ENCODE measurements around the gene STK39. TPM values are rescaled to one million over a fixed set of nuclear protein-coding genes. Genes with fewer than 3 reads are reported as not detected.

Gene STK39
- total RNA-seq, 1 experiment from 2014 or later: 13.8 TPM

DNA sequence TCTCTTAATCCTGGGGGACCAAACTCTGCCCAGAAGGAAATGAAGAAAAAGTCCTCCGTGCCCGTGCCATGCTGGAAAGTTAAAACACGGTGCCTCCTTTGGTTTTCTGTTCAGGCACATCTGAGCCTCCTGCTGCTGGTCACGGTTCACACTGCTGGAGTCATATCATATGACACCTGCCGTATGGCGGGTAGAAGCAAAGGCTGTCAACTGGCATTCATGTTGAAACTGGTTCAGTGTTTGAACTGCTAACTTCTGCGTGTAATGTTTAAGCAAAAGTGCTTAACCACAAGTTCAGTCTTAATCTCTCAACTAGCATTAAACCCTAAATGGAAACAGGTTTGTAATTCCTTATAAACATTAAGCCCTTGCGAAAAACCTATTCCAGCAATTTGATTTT is 3.1 kb downstream of the STK39 start:
- H3K4me1 Mint-ChIP-seq (ENCODE audit: insufficient read depth, unreplicated experiment): peaks cover 9% of the 10 kb centered on the region
- intact Hi-C loops (cut with micrococcal nuclease): loop anchor here (2.0 kb wide), 1 partner anchor 88 kb away; no protein-coding TSS in a partner anchor
- TF ChIP-seq CTCF (IDR thresholded peaks at IDR 0.05; ENCODE audit: unreplicated experiment): no peak
- peaks cover 6% of the 10 kb centered on the region for H3K36me3 Mint-ChIP-seq (ENCODE audit: insufficient read depth, unreplicated experiment)
- ChIA-PET CTCF (interaction anchor here (1.0 to 1.6 kb wide), 3 partner anchors 54 to 109 kb away, joined by 3 read pairs; no protein-coding TSS in a partner anchor), POLR2A (interaction anchor here (0.7 kb wide), 1 partner anchor 513 kb away, joined by 3 read pairs; no protein-coding TSS in a partner anchor)
- H3K4me3 Mint-ChIP-seq (ENCODE audit: unreplicated experiment): peak overlapping the region; percentile 31
- no TSS peak for BruUV-seq (replicated peaks)
- H3K9me3 Mint-ChIP-seq (ENCODE audit: unreplicated experiment): no peaks in the 10 kb centered on the region
- no peaks in the 10 kb centered on the region for H3K27me3 Mint-ChIP-seq (ENCODE audit: insufficient read depth, unreplicated experiment)
- DNase-seq (ENCODE audit: unreplicated experiment): peak; percentile 40
- H3K27ac Mint-ChIP-seq (ENCODE audit: low read depth, unreplicated experiment): no peak overlapping the region

- H3K9me3 Mint-ChIP-seq (ENCODE audit: unreplicated experiment): no peaks in the 10 kb centered on the region
- no peak for TF ChIP-seq CTCF (IDR thresholded peaks at IDR 0.05; ENCODE audit: unreplicated experiment)
- H3K36me3 Mint-ChIP-seq (ENCODE audit: insufficient read depth, unreplicated experiment): peaks cover 6% of the 10 kb centered on the region
- intact Hi-C loops (cut with micrococcal nuclease): no loop called here
- POLR2A ChIA-PET: no interaction called here
- no peak overlapping the region for H3K4me3 Mint-ChIP-seq (ENCODE audit: unreplicated experiment)
- H3K4me1 Mint-ChIP-seq (ENCODE audit: insufficient read depth, unreplicated experiment): peaks cover 9% of the 10 kb centered on the region
- no peak for DNase-seq (ENCODE audit: unreplicated experiment)
- no TSS peak for BruUV-seq (replicated peaks)
- CTCF ChIA-PET: no interaction called here
- H3K27me3 Mint-ChIP-seq (ENCODE audit: insufficient read depth, unreplicated experiment): no peaks in the 10 kb centered on the region
- no peak overlapping the region for H3K27ac Mint-ChIP-seq (ENCODE audit: low read depth, unreplicated experiment)
These were observed 4.3 kb downstream of the STK39 start for GRCh38 chr2:168243061-168243460.

DNA sequence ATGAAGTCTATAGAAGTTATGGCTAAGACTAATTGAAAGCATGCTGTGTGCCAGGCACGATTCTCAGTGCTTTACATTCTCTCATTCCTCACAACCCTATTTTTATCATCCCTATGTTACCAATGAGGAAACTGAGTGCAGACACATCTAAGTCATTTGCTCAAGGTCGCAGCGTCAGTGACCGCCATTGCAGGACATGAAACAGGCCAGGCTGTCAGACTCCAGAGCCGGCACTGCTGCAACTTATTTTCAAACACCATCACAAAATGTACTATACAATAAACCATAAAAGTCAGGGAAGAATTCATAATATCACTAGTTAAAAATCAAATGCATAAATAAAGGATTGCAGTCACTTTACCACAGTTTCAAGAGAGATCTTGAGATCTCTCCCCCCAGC is 5.6 kb downstream of the STK39 start:
- Mint-ChIP-seq H3K27me3 (ENCODE audit: insufficient read depth, unreplicated experiment) (no peaks in the 10 kb centered on the region), H3K9me3 (ENCODE audit: unreplicated experiment) (no peaks in the 10 kb centered on the region), H3K27ac (ENCODE audit: low read depth, unreplicated experiment) (no peak overlapping the region), H3K36me3 (ENCODE audit: insufficient read depth, unreplicated experiment) (peaks cover 6% of the 10 kb centered on the region), H3K4me3 (ENCODE audit: unreplicated experiment) (no peak overlapping the region), H3K4me1 (ENCODE audit: insufficient read depth, unreplicated experiment) (peaks cover 9% of the 10 kb centered on the region)
- TF ChIP-seq CTCF (IDR thresholded peaks at IDR 0.05; ENCODE audit: unreplicated experiment): no peak
- no TSS peak for BruUV-seq (replicated peaks)
- intact Hi-C loops (cut with micrococcal nuclease): no loop called here
- ChIA-PET POLR2A (no interaction called here), CTCF (interaction anchor here (1.4 kb wide), 1 partner anchor 95 kb away, joined by 5 read pairs; no protein-coding TSS in a partner anchor)
- no peak for DNase-seq (ENCODE audit: unreplicated experiment)

DNA sequence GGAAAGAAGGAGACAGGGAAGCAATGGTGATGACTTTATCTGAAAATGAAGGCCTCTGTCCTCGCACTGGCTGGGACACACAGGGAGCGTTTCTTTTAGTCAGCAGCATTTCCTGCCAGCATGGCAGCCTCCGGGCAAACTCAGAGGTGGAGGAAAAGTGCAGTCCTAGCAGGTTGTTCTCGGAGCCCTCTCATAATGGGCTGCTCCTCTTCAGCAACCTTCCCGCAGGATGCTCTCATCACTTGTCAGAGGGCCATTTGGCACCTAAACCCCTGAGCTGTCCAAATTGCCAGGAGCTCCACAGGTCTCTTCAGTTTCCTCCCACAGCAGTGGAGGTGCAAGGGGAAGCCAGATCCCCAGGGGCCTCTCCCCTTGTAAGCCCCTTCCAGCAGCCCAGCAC is 6.2 kb downstream of the STK39 start:
- Mint-ChIP-seq H3K4me1 (ENCODE audit: insufficient read depth, unreplicated experiment) (peaks cover 9% of the 10 kb centered on the region), H3K36me3 (ENCODE audit: insufficient read depth, unreplicated experiment) (peaks cover 6% of the 10 kb centered on the region), H3K27ac (ENCODE audit: low read depth, unreplicated experiment) (no peak overlapping the region), H3K9me3 (ENCODE audit: unreplicated experiment) (no peaks in the 10 kb centered on the region), H3K4me3 (ENCODE audit: unreplicated experiment) (no peak overlapping the region), H3K27me3 (ENCODE audit: insufficient read depth, unreplicated experiment) (no peaks in the 10 kb centered on the region)
- BruUV-seq (replicated peaks): no TSS peak
- no peak for DNase-seq (ENCODE audit: unreplicated experiment)
- no peak for TF ChIP-seq CTCF (IDR thresholded peaks at IDR 0.05; ENCODE audit: unreplicated experiment)
- intact Hi-C loops (cut with micrococcal nuclease): no loop called here
- ChIA-PET CTCF (interaction anchor here (0.7 to 1.4 kb wide), 2 partner anchors 24 to 96 kb away, joined by 4 to 5 read pairs; no protein-coding TSS in a partner anchor), POLR2A (no interaction called here)

Measured in MCF 10A (cell line).